Uterus (tissue), 2 donors: ENCODE data around the gene FKBP11.

Experiments
- POLR2A ChIP-seq, 2 donors: fragments of 450-650 bp; IDR thresholded peaks; one replicate each; pipeline ENCODE4 v1.6.1; 2016; ENCODE audit warnings: antibody characterized with exemption in 2 of 2, mild to moderate bottlenecking in 1 of 2, moderate library complexity in 1 of 2
- TF ChIP-seq, protein P1 (sequence below), 4 experiments: fragments of 200-600 bp in 2 of 4; fragments of 450-650 bp in 2 of 4; sonication (generic) in 2 of 4; IDR thresholded peaks; one replicate each; pipeline ENCODE4 v1.5.1; 2016 to 2019; ENCODE audit warnings: antibody characterized with exemption in 4 of 4, mild to moderate bottlenecking in 2 of 4, moderate library complexity in 1 of 4

DNA sequence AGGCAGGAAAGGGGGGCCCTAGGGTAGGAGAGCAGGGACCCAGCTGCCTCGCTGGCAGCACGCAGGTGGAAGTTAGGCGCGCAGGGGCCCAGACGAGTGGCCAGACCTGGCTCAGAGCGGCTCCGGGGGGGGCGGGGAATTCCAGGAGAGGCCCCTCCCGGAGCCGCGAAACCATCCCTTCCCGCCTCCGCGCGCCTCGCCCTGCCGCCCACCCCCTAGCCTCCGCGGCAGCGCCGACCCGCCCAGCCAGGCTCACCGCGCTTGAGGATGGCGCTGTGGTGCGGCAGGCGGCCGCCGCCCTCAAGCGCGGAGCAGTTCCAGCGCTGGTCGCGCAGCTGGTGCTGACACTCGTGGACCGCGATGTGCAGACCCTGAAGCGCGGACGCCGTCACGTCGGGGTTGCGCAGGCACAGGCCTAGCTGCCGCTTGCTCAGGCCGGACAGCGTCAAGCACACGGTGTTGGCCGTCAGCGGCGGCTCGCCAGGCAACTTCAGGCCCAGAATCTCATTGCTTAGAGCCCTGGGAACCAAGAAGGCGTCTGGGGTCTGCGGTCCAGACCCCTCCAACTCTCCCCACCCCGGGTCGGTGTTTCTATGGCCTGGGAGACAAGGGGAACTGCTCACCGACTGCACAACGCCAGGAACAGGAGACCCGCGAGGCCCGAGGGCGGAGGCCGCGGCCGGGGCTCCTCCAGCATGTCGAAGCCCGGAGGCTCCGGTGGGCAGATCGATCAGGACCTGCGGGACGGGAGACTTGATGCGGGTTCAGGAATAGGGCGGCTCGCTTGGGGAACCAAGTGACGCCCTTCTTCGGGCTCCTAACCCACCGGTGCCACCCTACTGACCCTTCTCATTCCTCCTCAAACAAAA is 44.8 kb upstream of the FKBP11 start:
- TF ChIP-seq, protein P1, sequence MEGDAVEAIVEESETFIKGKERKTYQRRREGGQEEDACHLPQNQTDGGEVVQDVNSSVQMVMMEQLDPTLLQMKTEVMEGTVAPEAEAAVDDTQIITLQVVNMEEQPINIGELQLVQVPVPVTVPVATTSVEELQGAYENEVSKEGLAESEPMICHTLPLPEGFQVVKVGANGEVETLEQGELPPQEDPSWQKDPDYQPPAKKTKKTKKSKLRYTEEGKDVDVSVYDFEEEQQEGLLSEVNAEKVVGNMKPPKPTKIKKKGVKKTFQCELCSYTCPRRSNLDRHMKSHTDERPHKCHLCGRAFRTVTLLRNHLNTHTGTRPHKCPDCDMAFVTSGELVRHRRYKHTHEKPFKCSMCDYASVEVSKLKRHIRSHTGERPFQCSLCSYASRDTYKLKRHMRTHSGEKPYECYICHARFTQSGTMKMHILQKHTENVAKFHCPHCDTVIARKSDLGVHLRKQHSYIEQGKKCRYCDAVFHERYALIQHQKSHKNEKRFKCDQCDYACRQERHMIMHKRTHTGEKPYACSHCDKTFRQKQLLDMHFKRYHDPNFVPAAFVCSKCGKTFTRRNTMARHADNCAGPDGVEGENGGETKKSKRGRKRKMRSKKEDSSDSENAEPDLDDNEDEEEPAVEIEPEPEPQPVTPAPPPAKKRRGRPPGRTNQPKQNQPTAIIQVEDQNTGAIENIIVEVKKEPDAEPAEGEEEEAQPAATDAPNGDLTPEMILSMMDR (IDR thresholded peaks at IDR 0.05), result no peak
- TF ChIP-seq POLR2A (IDR thresholded peaks at IDR 0.05), result no peak
